DND-41 (cell line): ENCODE measurements around the gene FKBP3.

Experiments
- CTCF ChIP-seq: IDR thresholded peaks from 2 replicates; pipeline ENCODE4 v1.5.1; 2012; ENCODE audit warnings: borderline replicate concordance, low read length, moderate library complexity, mild to moderate bottlenecking; ENCODE audit not compliant: poor library complexity, severe bottlenecking; ENCODE audit errors: extremely low read depth
- EZH2 ChIP-seq: IDR thresholded peaks from 3 replicates; pipeline ENCODE4 v1.6.1; 2012; ENCODE audit warnings: borderline replicate concordance, low read depth, mild to moderate bottlenecking, moderate library complexity, low read length, inconsistent platforms; ENCODE audit not compliant: severe bottlenecking

GRCh38 chr14:45083617-45083975 is 50.7 kb downstream of the FKBP3 start:
- TF ChIP-seq CTCF (no peak), EZH2 (no peak)
